B cell (primary cell): Measurements from ENCODE around the gene CIBAR2.

ENCODE experiments used
- EZH2 ChIP-seq: IDR thresholded peaks from 2 replicates; pipeline ENCODE4 v1.6.1; 2012; ENCODE audit warnings: borderline replicate concordance, low read depth, mild to moderate bottlenecking, moderate library complexity, low read length; ENCODE audit not compliant: insufficient read depth, poor library complexity, severe bottlenecking
- TF ChIP-seq, protein P1 (sequence below): fragments of 200-600 bp; IDR thresholded peaks from one replicate; pipeline ENCODE4 v1.8.0; 2022; ENCODE audit warnings: antibody characterized with exemption, mild to moderate bottlenecking

DNA sequence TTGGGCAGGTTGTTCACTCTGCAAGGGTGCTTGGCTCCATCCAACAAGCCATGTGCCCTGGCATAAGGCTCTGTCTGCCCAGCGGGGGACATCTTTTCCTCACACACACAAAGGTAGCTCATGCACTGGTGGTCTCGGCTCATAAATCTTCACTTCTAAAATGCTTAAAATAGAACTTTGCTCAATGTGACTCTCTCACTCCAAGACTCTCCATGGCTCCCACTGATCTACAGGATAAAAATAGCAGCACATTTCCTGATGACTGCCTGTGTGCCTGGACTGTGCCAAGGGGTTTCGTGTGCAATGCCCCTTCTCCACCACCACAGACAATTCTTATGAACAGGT lies 15.1 kb upstream of the CIBAR2 start:
- TF ChIP-seq, protein P1, sequence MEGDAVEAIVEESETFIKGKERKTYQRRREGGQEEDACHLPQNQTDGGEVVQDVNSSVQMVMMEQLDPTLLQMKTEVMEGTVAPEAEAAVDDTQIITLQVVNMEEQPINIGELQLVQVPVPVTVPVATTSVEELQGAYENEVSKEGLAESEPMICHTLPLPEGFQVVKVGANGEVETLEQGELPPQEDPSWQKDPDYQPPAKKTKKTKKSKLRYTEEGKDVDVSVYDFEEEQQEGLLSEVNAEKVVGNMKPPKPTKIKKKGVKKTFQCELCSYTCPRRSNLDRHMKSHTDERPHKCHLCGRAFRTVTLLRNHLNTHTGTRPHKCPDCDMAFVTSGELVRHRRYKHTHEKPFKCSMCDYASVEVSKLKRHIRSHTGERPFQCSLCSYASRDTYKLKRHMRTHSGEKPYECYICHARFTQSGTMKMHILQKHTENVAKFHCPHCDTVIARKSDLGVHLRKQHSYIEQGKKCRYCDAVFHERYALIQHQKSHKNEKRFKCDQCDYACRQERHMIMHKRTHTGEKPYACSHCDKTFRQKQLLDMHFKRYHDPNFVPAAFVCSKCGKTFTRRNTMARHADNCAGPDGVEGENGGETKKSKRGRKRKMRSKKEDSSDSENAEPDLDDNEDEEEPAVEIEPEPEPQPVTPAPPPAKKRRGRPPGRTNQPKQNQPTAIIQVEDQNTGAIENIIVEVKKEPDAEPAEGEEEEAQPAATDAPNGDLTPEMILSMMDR: no peak
- no peak for TF ChIP-seq EZH2
